A172 (cell line): ENCODE data around the gene MS4A18. TPM values are rescaled to one million over a fixed set of nuclear protein-coding genes. Genes with fewer than 3 reads are reported as not detected.

Experiments
- DNase-seq: peaks from one replicate; pipeline ENCODE4 v3.0.0-alpha.2; 2015; ENCODE audit warnings: low spot score
- total RNA-seq: library from RNA; depleted of rRNA; stranded (reverse); fragments of >200 nt; shearing (Covaris generic); gene quantifications from 2 replicates; pipeline ENCODE4 v1.2.3, GENCODE V29; 2014

The MS4A18 gene
- total RNA-seq, 1 experiment from 2014 or later, result not detected

GRCh38 chr11:60766547-60766946 is 42.0 kb downstream of the MS4A18 start:
- DNase-seq, result no peak

- no peak for DNase-seq
Measured at GRCh38 chr11:60767388-60767811, 42.9 kb downstream of the MS4A18 start.

- DNase-seq, result no peak
Measured at GRCh38 chr11:60768202-60768601, 43.7 kb downstream of the MS4A18 start.

GRCh38 chr11:60769273-60769672 is 44.8 kb downstream of the MS4A18 start:
- no peak for DNase-seq

GRCh38 chr11:60769811-60770210 is 45.3 kb downstream of the MS4A18 start:
- DNase-seq, result no peak

- no peak for DNase-seq
Measured at GRCh38 chr11:60771146-60771545, 46.6 kb downstream of the MS4A18 start.

GRCh38 chr11:60771879-60772525 is 47.5 kb downstream of the MS4A18 start:
- peak; percentile 6 for DNase-seq

- no peak for DNase-seq
Measured at GRCh38 chr11:60772666-60773065, 48.1 kb downstream of the MS4A18 start.

GRCh38 chr11:60774726-60775125 is 50.2 kb downstream of the MS4A18 start:
- DNase-seq, result no peak

GRCh38 chr11:60775420-60775961 is 51.0 kb downstream of the MS4A18 start:
- peak; percentile 87 for DNase-seq

GRCh38 chr11:60776167-60776566 is 51.6 kb downstream of the MS4A18 start:
- no peak for DNase-seq

- no peak for DNase-seq
Measured at GRCh38 chr11:60777106-60777505, 52.6 kb downstream of the MS4A18 start.

GRCh38 chr11:60777572-60777971 is 53.1 kb downstream of the MS4A18 start:
- peak; percentile 60 for DNase-seq

- no peak for DNase-seq
Measured at GRCh38 chr11:60780065-60780464, 55.5 kb downstream of the MS4A18 start.

GRCh38 chr11:60780774-60781173 is 56.3 kb downstream of the MS4A18 start:
- no peak for DNase-seq

GRCh38 chr11:60781286-60781980 is 56.9 kb downstream of the MS4A18 start:
- DNase-seq, result no peak

- no peak for DNase-seq
Measured at GRCh38 chr11:60781981-60782316, 57.4 kb downstream of the MS4A18 start.

- DNase-seq, result no peak
Measured at GRCh38 chr11:60782393-60783140, 58.0 kb downstream of the MS4A18 start.

- no peak for DNase-seq
Measured at GRCh38 chr11:60783141-60783484, 58.6 kb downstream of the MS4A18 start.

- no peak for DNase-seq
Measured at GRCh38 chr11:60783911-60784310, 59.4 kb downstream of the MS4A18 start.

- DNase-seq, result no peak
Measured at GRCh38 chr11:60785136-60785535, 60.6 kb downstream of the MS4A18 start, which contains the start of gene MS4A10. MS4A10 (plus strand) TSS chr11:60785333; CDS start chr11:60790336, 5,003 bp downstream.

GRCh38 chr11:60785806-60786361 is 61.4 kb downstream of the MS4A18 start:
- peak; percentile 38 for DNase-seq
